Non-pigmented ciliary epithelial cell (primary cell): Measurements from ENCODE around the gene SHTN1.

ENCODE experiments used
- DNase-seq: peaks from one replicate; pipeline ENCODE4 v3.0.0-alpha.2; 2010; ENCODE audit warnings: low read depth

SHTN1 gene

DNA sequence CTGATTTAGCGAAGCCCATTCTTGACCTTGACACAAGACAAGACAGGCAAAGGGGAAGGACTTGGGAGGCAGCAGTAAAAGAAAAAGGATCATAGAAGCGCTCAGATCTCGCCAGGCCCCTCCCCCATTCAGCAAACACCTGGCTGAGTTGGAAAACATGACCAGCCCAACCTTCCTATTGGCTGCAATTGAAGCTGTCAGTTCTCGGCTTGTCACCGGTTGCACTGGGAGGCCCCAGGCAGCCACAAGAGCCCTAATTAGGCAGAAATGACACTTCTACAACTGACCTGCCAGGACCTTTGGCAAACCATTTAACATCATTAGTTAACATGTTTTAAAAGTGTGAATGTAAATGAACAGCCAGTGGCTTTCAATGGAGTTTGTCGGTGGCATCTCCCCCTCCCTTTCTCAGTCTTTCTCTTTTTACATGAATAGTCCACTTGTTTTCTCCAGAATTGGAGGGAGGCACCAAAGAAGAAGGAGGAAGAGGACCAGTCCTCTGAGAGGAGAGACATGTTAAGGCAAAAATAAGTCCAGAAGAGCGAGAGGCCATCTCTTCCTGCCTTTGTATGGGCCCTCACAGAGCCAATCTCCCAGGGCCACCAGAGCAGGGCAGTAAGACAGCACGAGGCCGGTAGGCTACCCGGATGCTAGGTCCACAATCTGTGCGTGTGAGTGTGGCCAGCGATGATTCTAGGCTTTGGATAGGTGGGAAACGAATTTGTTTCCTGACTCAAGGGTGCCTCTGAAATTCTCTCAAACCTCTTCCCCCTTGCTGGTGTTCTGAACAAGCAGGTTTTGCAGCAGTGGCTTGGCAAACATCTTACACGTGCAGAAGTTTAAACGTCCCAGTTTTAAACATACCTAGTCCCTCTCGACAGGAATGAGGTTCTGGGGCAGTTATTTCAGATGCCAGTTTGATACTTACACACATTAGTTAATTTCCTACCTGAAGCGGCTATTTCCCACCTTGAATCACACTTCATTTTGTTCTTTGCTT lies 170.7 kb downstream of the SHTN1 start:
- DNase-seq = no peak

DNA sequence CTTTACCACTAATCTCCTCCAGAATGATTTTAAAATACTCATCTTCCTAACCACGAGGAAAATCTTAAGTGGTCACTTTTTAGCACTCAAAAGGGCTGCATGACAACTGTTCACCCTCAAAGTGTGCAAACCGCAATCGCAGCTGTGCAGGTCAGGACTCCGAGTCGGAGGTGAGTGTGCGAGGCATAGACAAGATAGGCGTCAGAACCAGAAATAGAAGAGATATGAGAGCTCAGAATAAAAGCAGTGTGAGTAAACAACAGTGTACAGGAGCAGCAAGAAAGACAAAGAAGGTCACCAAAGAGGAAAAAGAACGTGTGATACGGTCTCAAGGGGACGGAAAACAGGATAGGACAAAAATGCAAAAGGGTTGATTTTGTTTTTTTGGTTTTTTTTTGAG lies 173.2 kb downstream of the SHTN1 start:
- DNase-seq = no peak
